Measurements from ENCODE around the gene CCDC59.

The CCDC59 gene

GRCh38 chr12:82319276-82319675 lies 38.9 kb downstream of the CCDC59 start:
- no CpG with 5 or more reads among the region's 1 CpG for WGBS, 2 experiments (ENCODE audit: insufficient coverage in 2 of 2)
- Histone ChIP-seq H3K36me3 (ENCODE audit: control insufficient read depth, insufficient read depth, low read length) (no peaks in the 10 kb centered on the region), H3K4me3 (ENCODE audit: extremely low read depth, insufficient read depth, low read length, poor library complexity, severe bottlenecking) (no peak overlapping the region)

DNA sequence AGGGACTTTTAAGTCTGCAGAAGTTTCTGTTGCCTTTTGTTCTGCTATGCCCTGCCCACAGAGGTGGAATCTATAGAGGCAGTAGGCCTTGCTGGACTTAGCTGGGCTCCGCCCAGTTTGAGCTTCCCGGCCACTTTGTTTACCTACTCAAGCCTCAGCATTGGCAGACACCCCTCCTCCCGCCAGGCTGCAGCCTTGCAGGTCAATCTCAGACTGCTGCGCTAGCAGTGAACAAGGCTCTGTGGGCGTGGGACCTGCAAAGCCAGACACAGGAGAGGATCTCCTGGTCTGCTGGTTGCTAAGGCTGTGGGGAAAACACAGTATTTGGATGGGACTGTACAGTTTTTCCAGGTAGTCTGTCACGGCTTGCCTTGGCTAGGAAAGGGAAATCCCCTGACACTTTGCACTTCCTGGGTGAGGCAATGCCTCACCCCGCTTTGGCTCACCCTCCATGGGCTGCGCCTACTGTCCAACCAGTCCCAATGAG lies 43.7 kb downstream of the CCDC59 start:
- Histone ChIP-seq H3K9me3 (ENCODE audit: control insufficient read depth, low read length) (no peaks in the 10 kb centered on the region), H3K36me3 (ENCODE audit: control insufficient read depth, insufficient read depth, low read length) (no peaks in the 10 kb centered on the region), H3K27ac (ENCODE audit: low read depth, low read length, severe bottlenecking) (no peak overlapping the region), H3K4me3 (ENCODE audit: extremely low read depth, insufficient read depth, low read length, poor library complexity, severe bottlenecking) (no peak overlapping the region), H3K4me1 (ENCODE audit: control insufficient read depth, insufficient read depth, low read length, poor library complexity, severe bottlenecking) (no peaks in the 10 kb centered on the region)
- WGBS, 2 experiments (ENCODE audit: insufficient coverage in 2 of 2): 55 to 70% methylated on average over 3 to 8 of the region's 8 CpGs

More at GRCh38 chr12:82319276-82319675, 38.9 kb downstream of the CCDC59 start:
- Histone ChIP-seq H3K27ac (ENCODE audit: low read depth, low read length, severe bottlenecking) (no peak overlapping the region), H3K4me1 (ENCODE audit: control insufficient read depth, insufficient read depth, low read length, poor library complexity, severe bottlenecking) (no peaks in the 10 kb centered on the region), H3K9me3 (ENCODE audit: control insufficient read depth, low read length) (no peaks in the 10 kb centered on the region)
